K562 (cell line): ENCODE measurements around the gene PARP1. TPM values are rescaled to one million over a fixed set of nuclear protein-coding genes. Genes with fewer than 3 reads are reported as not detected.

Experiments used
- ARID3B ChIP-seq: fragments of 250-450 bp; sonication (Bioruptor Pico); IDR thresholded peaks from 2 replicates; pipeline ENCODE4 v1.4.0; 2020; ENCODE audit warnings: borderline replicate concordance
- BACH1 ChIP-seq: fragments of 200-800 bp; sonication (Bioruptor generic); IDR thresholded peaks from 2 replicates; pipeline ENCODE4 v1.6.1; 2016; ENCODE audit warnings: missing genetic modification characterization, missing compliant biosample characterization
- CBFA2T2 ChIP-seq: fragments of 450-650 bp; conservative IDR thresholded peaks from 2 replicates; pipeline ENCODE4 v1.6.1; 2017; ENCODE audit warnings: mild to moderate bottlenecking
- COPS2 ChIP-seq: fragments of 450-650 bp; conservative IDR thresholded peaks from 2 replicates; pipeline ENCODE4 v1.6.1; 2016; ENCODE audit warnings: mild to moderate bottlenecking, moderate library complexity
- ELK3 ChIP-seq: fragments of 450-650 bp; formaldehyde crosslinking; IDR thresholded peaks from 2 replicates; pipeline ENCODE4 v1.4.0; 2020; ENCODE audit warnings: mild to moderate bottlenecking
- FOXA3 ChIP-seq, 2 experiments: fragments of 450-650 bp in 1 of 2; sonication (generic) in 1 of 2; formaldehyde crosslinking; IDR thresholded peaks in 1 of 2; conservative IDR thresholded peaks in 1 of 2; 2 replicates each; pipeline versions ENCODE4 v1.4.0 to v1.8.0; 2020 to 2022; ENCODE audit warnings: mild to moderate bottlenecking in 2 of 2, missing genetic modification reagents in 1 of 2
- KAT2B ChIP-seq: IDR thresholded peaks from one replicate; pipeline ENCODE4 v1.6.1; 2012; ENCODE audit warnings: low read depth, mild to moderate bottlenecking, control low read depth, inconsistent platforms, low read length, moderate library complexity
- KLF10 ChIP-seq: fragments of 250-450 bp; sonication (Bioruptor Pico); IDR thresholded peaks from 2 replicates; pipeline ENCODE4 v1.6.1; 2021; ENCODE audit warnings: matching md5 sums
- KLF16 ChIP-seq: IDR thresholded peaks from 2 replicates; pipeline ENCODE4 v1.6.1; 2016; ENCODE audit warnings: antibody characterized with exemption
- NFATC3 ChIP-seq: fragments of 450-650 bp; IDR thresholded peaks from 2 replicates; pipeline ENCODE4 v1.6.1; 2017; ENCODE audit warnings: mild to moderate bottlenecking
- TCF3 ChIP-seq: sonication (generic); formaldehyde crosslinking; IDR thresholded peaks from 2 replicates; pipeline ENCODE4 v1.4.0; 2020; ENCODE audit warnings: mild to moderate bottlenecking, missing genetic modification reagents
- TEAD1 ChIP-seq, 2 experiments: fragments of 450-650 bp in 1 of 2; sonication (generic) in 1 of 2; formaldehyde crosslinking; IDR thresholded peaks; 2 replicates each; pipeline versions ENCODE4 v1.4.0 to v1.8.0; 2020 to 2022; ENCODE audit warnings: mild to moderate bottlenecking in 2 of 2, missing genetic modification reagents in 1 of 2
- THRAP3 ChIP-seq: fragments of 450-650 bp; IDR thresholded peaks from 2 replicates; pipeline ENCODE4 v1.6.1; 2016; ENCODE audit warnings: mild to moderate bottlenecking, inconsistent platforms, borderline replicate concordance
- ZC3H8 ChIP-seq: fragments of 450-650 bp; IDR thresholded peaks from 2 replicates; pipeline ENCODE4 v1.6.1; 2017
- ZNF354B ChIP-seq: fragments of 250-450 bp; sonication (Bioruptor Pico); IDR thresholded peaks from 2 replicates; pipeline ENCODE4 v1.4.0; 2020
- polyA plus RNA-seq, 8 experiments: library from polyadenylated mRNA; depleted of rRNA in 4 of 8; stranded (reverse) in 5 of 8; unstranded in 3 of 8; fragments of >200 nt; fragmentation: Nextera tagmentation in 2 of 8; fragmentation: Illumina TruSeq in 1 of 8; extraction: Ambion mirVana in 2 of 8; extraction: Trizol in 1 of 8; gene quantifications; 2 replicates each; pipeline versions ENCODE4 v1.2.1 to v1.2.3, GENCODE V29; 2011 to 2014; ENCODE audit warnings: inconsistent platforms in 1 of 8, missing spikeins in 1 of 8
- total RNA-seq, 7 experiments: library from RNA; depleted of rRNA in 6 of 7; stranded (reverse); fragments of >200 nt in 6 of 7; fragmentation: Illumina TruSeq in 2 of 7; extraction: Trizol in 2 of 7; gene quantifications; 2 replicates each; pipeline versions ENCODE4 v1.2.1 to v1.2.3, GENCODE V29; 2011 to 2021; ENCODE audit warnings: low replicate concordance in 1 of 7
- TF ChIP-seq, protein P1 (sequence below): fragments of 250-450 bp; sonication (Bioruptor Pico); IDR thresholded peaks from 2 replicates; pipeline ENCODE4 v1.8.0; 2022; ENCODE audit warnings: inconsistent platforms
- TF ChIP-seq, protein P2 (sequence below), 2 experiments: fragments of 450-650 bp; IDR thresholded peaks; 2 replicates each; pipeline ENCODE4 v1.6.1; 2016; ENCODE audit warnings: mild to moderate bottlenecking in 2 of 2, borderline replicate concordance in 1 of 2, low read depth in 1 of 2, moderate library complexity in 1 of 2

Gene PARP1
- total and polyA plus RNA-seq, 9 of the 15 experiments (the other 6 are each of a cell fraction or from before 2014, with no cell fraction given): 121 to 306 (median 250) TPM

DNA sequence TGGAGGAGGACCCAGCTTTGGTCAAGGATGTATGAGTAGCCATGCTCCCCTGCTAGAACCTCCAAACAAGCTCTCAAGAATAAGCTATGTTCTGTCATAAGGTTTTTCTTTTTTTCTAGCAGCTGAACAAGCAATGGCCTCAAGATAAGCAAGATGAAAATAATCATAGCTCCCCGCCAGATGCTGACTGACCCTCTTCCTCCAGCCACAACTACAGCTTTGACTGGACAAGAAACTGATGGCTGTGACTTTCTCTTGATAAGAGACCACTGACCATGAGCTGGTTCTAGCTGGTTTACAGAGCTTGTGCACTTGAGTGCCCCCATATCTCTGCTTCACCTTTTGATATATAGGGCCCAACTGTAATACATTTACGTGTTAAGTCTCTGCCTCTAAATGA, 38.2 kb upstream of the PARP1 start (continued):
- TF ChIP-seq, protein P1, sequence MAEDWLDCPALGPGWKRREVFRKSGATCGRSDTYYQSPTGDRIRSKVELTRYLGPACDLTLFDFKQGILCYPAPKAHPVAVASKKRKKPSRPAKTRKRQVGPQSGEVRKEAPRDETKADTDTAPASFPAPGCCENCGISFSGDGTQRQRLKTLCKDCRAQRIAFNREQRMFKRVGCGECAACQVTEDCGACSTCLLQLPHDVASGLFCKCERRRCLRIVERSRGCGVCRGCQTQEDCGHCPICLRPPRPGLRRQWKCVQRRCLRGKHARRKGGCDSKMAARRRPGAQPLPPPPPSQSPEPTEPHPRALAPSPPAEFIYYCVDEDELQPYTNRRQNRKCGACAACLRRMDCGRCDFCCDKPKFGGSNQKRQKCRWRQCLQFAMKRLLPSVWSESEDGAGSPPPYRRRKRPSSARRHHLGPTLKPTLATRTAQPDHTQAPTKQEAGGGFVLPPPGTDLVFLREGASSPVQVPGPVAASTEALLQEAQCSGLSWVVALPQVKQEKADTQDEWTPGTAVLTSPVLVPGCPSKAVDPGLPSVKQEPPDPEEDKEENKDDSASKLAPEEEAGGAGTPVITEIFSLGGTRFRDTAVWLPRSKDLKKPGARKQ: no peak
- TF ChIP-seq KLF10 (CRISPR knock-in tag): no peak
- TF ChIP-seq ELK3 (CRISPR knock-in tag): no peak
- TF ChIP-seq FOXA3 (CRISPR knock-in tag; conservative IDR thresholded peaks at IDR 0.05 in 1 of 2, IDR thresholded peaks at IDR 0.05 in 1 of 2): peak; percentile 82 to 91
- TF ChIP-seq, protein P2, sequence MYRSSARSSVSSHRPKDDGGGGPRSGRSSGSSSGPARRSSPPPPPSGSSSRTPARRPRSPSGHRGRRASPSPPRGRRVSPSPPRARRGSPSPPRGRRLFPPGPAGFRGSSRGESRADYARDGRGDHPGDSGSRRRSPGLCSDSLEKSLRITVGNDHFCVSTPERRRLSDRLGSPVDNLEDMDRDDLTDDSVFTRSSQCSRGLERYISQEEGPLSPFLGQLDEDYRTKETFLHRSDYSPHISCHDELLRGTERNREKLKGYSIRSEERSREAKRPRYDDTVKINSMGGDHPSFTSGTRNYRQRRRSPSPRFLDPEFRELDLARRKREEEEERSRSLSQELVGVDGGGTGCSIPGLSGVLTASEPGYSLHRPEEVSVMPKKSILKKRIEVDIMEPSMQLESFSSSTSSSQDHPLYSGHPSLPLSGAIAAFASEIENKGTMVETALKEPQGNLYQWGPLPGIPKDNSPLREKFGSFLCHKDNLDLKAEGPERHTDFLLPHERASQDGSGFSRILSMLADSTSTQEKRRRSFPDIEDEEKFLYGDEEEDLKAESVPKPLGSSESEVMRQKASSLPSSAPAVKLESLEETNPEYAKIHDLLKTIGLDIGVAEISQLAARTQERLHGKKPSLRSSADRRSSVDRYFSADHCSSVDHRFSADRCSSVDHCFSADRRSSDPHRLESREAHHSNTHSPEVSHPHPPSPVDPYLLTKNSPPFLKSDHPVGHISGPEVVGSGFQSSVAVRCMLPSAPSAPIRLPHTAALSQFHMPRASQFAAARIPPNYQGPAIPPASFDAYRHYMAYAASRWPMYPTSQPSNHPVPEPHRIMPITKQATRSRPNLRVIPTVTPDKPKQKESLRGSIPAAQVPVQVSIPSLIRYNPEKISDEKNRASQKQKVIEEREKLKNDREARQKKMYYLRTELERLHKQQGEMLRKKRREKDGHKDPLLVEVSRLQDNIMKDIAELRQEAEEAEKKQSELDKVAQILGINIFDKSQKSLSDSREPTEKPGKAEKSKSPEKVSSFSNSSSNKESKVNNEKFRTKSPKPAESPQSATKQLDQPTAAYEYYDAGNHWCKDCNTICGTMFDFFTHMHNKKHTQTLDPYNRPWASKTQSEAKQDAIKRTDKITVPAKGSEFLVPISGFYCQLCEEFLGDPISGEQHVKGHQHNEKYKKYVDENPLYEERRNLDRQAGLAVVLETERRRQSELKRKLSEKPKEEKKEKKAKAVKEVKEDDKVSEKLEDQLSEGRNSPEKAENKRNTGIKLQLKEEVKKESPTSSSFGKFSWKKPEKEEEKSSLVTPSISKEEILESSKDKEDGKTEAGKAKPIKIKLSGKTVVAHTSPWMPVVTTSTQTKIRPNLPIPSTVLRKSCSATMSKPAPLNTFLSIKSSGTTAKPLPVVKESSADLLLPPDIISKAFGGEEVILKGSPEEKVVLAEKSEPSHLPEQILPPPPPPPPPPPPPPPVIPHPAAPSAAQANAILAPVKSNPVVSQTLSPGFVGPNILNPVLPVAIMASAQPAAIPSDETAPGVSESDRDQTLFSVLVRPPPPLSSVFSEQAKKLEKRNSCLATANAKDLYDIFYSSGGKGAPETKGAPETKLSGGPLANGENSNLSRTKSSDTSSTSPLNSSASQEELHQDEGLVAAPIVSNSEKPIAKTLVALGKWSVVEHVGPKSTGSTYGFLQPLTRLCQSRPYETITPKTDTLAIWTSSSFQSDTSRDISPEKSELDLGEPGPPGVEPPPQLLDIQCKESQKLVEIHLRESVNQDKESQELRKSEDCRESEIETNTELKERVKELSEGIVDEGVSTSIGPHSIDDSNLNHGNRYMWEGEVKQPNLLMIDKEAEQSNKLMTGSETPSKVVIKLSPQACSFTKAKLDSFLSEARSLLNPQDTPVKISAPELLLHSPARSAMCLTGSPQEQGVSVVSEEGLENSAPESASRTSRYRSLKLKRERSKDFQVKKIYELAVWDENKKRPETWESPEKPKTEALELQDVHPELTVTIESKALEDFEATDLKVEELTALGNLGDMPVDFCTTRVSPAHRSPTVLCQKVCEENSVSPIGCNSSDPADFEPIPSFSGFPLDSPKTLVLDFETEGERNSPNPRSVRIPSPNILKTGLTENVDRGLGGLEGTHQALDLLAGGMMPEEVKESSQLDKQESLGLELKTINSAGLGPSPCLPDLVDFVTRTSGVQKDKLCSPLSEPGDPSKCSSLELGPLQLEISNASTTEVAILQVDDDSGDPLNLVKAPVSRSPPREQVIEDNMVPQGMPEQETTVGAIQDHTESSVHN (IDR thresholded peaks at IDR 0.05; ENCODE audit: borderline replicate concordance in 1 of 2, low read depth in 1 of 2): no peak
- TF ChIP-seq TCF3 (CRISPR knock-in tag): peak; percentile 28; the same call in 1 of the 2 replicates
- no peak for TF ChIP-seq ZC3H8
- TF ChIP-seq CBFA2T2: peak; percentile 42
- no peak for TF ChIP-seq NFATC3
- 0 out of 2 replicates have a peak, but pooled peaks have one; percentile 38 for TF ChIP-seq KLF16
- no peak for TF ChIP-seq THRAP3
- no peak for TF ChIP-seq TEAD1 (CRISPR knock-in tag; IDR thresholded peaks at IDR 0.05)
- no peak for TF ChIP-seq BACH1 (tag)
- TF ChIP-seq ARID3B (CRISPR knock-in tag): no peak
- TF ChIP-seq KAT2B: no peak
- no peak for TF ChIP-seq COPS2
- TF ChIP-seq ZNF354B: no peak
